Adipocyte (in vitro differentiated cells): Measurements from ENCODE around the gene DHX30.
"Not testable (repeated sequence)": the region's sequence is repeated elsewhere in the genome, so short reads cannot be mapped to it uniquely, and the experiment has no call there.

Experiments
- DNase-seq: peaks from one replicate; pipeline ENCODE4 v3.0.0-alpha.2; 2015; ENCODE audit warnings: low read depth
- H3K27me3 ChIP-seq: replicated peaks from 2 replicates; pipeline ENCODE4 v1.7.0; 2013; ENCODE audit warnings: mild to moderate bottlenecking, low read length, moderate library complexity; ENCODE audit not compliant: control insufficient read depth, insufficient read depth
- H3K36me3 ChIP-seq: 2 replicates; pipeline ENCODE4 v1.7.0; 2013; ENCODE audit warnings: low read length, mild to moderate bottlenecking, moderate library complexity; ENCODE audit not compliant: control insufficient read depth, insufficient read depth, severe bottlenecking
- H3K4me1 ChIP-seq: 2 replicates; pipeline ENCODE4 v1.7.0; 2013; ENCODE audit warnings: mild to moderate bottlenecking, low read length, moderate library complexity; ENCODE audit not compliant: control insufficient read depth, insufficient read depth
- H3K4me3 ChIP-seq: 2 replicates; pipeline ENCODE4 v1.7.0; 2013; ENCODE audit warnings: mild to moderate bottlenecking, low read length, moderate library complexity
- H3K9ac ChIP-seq: 2 replicates; pipeline ENCODE4 v1.7.0; 2013; ENCODE audit warnings: mild to moderate bottlenecking, low read length, moderate library complexity
- H3K9me3 ChIP-seq: 2 replicates; pipeline ENCODE4 v1.7.0; 2013; ENCODE audit warnings: mild to moderate bottlenecking, low read length, moderate library complexity; ENCODE audit not compliant: control insufficient read depth

The DHX30 gene

GRCh38 chr3:47813551-47814177 lies 10.7 kb downstream of the DHX30 start:
- Histone ChIP-seq H3K9ac (no peak overlapping the region), H3K27me3 (no peaks in the 10 kb centered on the region), H3K4me1 (no peaks in the 10 kb centered on the region), H3K36me3 (peaks cover 42% of the 10 kb centered on the region), H3K9me3 (no peaks in the 10 kb centered on the region), H3K4me3 (no peak overlapping the region)
- DNase-seq: no peak

- H3K4me3 ChIP-seq: no peak overlapping the region
- H3K36me3 ChIP-seq: peaks cover 32% of the 10 kb centered on the region
- H3K27me3 ChIP-seq: no peaks in the 10 kb centered on the region
- H3K9me3 ChIP-seq: no peaks in the 10 kb centered on the region
- no peak for DNase-seq
- H3K9ac ChIP-seq: no peak overlapping the region
- no peaks in the 10 kb centered on the region for H3K4me1 ChIP-seq
Measured at GRCh38 chr3:47817609-47818008, 14.7 kb downstream of the DHX30 start.

- no peaks in the 10 kb centered on the region for H3K9me3 ChIP-seq
- peak; percentile 94 for DNase-seq
- no peaks in the 10 kb centered on the region for H3K27me3 ChIP-seq
- peak overlapping the region; percentile 100 for H3K4me3 ChIP-seq
- peak overlapping the region; percentile 97 for H3K9ac ChIP-seq
- peaks cover 26% of the 10 kb centered on the region for H3K36me3 ChIP-seq
- peaks cover 24% of the 10 kb centered on the region for H3K4me1 ChIP-seq
Measured at GRCh38 chr3:47824541-47825473, 21.9 kb downstream of the DHX30 start.

- no peaks in the 10 kb centered on the region for H3K27me3 ChIP-seq
- H3K4me1 ChIP-seq: peaks cover 24% of the 10 kb centered on the region
- H3K9ac ChIP-seq: peak overlapping the region; percentile 97
- H3K9me3 ChIP-seq: no peaks in the 10 kb centered on the region
- H3K36me3 ChIP-seq: peaks cover 28% of the 10 kb centered on the region
- peak overlapping the region; percentile 100 for H3K4me3 ChIP-seq
- peak; percentile 14 for DNase-seq
Measured at GRCh38 chr3:47825590-47825989, 22.7 kb downstream of the DHX30 start.

GRCh38 chr3:47829482-47829881 lies 26.5 kb downstream of the DHX30 start:
- not testable (repeated sequence) for DNase-seq, H3K9me3 ChIP-seq, H3K4me3 ChIP-seq, H3K9ac ChIP-seq, H3K27me3 ChIP-seq
- Histone ChIP-seq H3K36me3 (peaks cover 63% of the 10 kb centered on the region), H3K4me1 (peaks cover 20% of the 10 kb centered on the region)

- no peaks in the 10 kb centered on the region for H3K27me3 ChIP-seq
- H3K9me3 ChIP-seq: no peaks in the 10 kb centered on the region
- H3K9ac ChIP-seq: no peak overlapping the region
- H3K36me3 ChIP-seq: peaks cover 84% of the 10 kb centered on the region
- H3K4me1 ChIP-seq: no peaks in the 10 kb centered on the region
- DNase-seq: no peak
- H3K4me3 ChIP-seq: no peak overlapping the region
Measured at GRCh38 chr3:47836986-47837385, 34.0 kb downstream of the DHX30 start.

GRCh38 chr3:47838503-47838902 lies 35.6 kb downstream of the DHX30 start:
- no peaks in the 10 kb centered on the region for H3K9me3 ChIP-seq
- no peak overlapping the region for H3K9ac ChIP-seq
- no peak for DNase-seq
- H3K4me1 ChIP-seq: no peaks in the 10 kb centered on the region
- H3K27me3 ChIP-seq: no peaks in the 10 kb centered on the region
- H3K4me3 ChIP-seq: no peak overlapping the region
- peaks cover 84% of the 10 kb centered on the region for H3K36me3 ChIP-seq

GRCh38 chr3:47841786-47842349 lies 38.9 kb downstream of the DHX30 start:
- no peak overlapping the region for H3K9ac ChIP-seq
- H3K27me3 ChIP-seq: no peaks in the 10 kb centered on the region
- H3K9me3 ChIP-seq: no peaks in the 10 kb centered on the region
- no peak overlapping the region for H3K4me3 ChIP-seq
- no peak for DNase-seq
- peaks cover 91% of the 10 kb centered on the region for H3K36me3 ChIP-seq
- H3K4me1 ChIP-seq: no peaks in the 10 kb centered on the region

- no peaks in the 10 kb centered on the region for H3K4me1 ChIP-seq
- no peaks in the 10 kb centered on the region for H3K27me3 ChIP-seq
- H3K4me3 ChIP-seq: no peak overlapping the region
- peaks cover 95% of the 10 kb centered on the region for H3K36me3 ChIP-seq
- H3K9me3 ChIP-seq: no peaks in the 10 kb centered on the region
- no peak overlapping the region for H3K9ac ChIP-seq
- DNase-seq: no peak
Measured at GRCh38 chr3:47846186-47846879, 43.4 kb downstream of the DHX30 start.

- DNase-seq: no peak
- no peak overlapping the region for H3K4me3 ChIP-seq
- H3K4me1 ChIP-seq: no peaks in the 10 kb centered on the region
- no peaks in the 10 kb centered on the region for H3K9me3 ChIP-seq
- no peaks in the 10 kb centered on the region for H3K27me3 ChIP-seq
- H3K36me3 ChIP-seq: peaks cover 95% of the 10 kb centered on the region
- no peak overlapping the region for H3K9ac ChIP-seq
Measured at GRCh38 chr3:47846880-47847248, 43.9 kb downstream of the DHX30 start.

- H3K27me3 ChIP-seq: no peaks in the 10 kb centered on the region
- no peaks in the 10 kb centered on the region for H3K9me3 ChIP-seq
- no peak for DNase-seq
- H3K9ac ChIP-seq: no peak overlapping the region
- H3K4me1 ChIP-seq: no peaks in the 10 kb centered on the region
- peaks cover 95% of the 10 kb centered on the region for H3K36me3 ChIP-seq
- H3K4me3 ChIP-seq: no peak overlapping the region
Measured at GRCh38 chr3:47847260-47847659, 44.3 kb downstream of the DHX30 start.
